Stimulated activated CD8-positive, alpha-beta memory T cell treated with anti-CD3 and anti-CD28 coated beads, Interleukin-12 subunit alpha, Interleukin-12 subunit beta, amount 100 ng/mL, for 4 hours (primary cell): ENCODE data around the gene TTC39C.

Experiments used
- DNase-seq: peaks from one replicate; pipeline ENCODE4 v3.0.0-alpha.2; 2020; ENCODE audit warnings: low read depth

The TTC39C gene

DNA sequence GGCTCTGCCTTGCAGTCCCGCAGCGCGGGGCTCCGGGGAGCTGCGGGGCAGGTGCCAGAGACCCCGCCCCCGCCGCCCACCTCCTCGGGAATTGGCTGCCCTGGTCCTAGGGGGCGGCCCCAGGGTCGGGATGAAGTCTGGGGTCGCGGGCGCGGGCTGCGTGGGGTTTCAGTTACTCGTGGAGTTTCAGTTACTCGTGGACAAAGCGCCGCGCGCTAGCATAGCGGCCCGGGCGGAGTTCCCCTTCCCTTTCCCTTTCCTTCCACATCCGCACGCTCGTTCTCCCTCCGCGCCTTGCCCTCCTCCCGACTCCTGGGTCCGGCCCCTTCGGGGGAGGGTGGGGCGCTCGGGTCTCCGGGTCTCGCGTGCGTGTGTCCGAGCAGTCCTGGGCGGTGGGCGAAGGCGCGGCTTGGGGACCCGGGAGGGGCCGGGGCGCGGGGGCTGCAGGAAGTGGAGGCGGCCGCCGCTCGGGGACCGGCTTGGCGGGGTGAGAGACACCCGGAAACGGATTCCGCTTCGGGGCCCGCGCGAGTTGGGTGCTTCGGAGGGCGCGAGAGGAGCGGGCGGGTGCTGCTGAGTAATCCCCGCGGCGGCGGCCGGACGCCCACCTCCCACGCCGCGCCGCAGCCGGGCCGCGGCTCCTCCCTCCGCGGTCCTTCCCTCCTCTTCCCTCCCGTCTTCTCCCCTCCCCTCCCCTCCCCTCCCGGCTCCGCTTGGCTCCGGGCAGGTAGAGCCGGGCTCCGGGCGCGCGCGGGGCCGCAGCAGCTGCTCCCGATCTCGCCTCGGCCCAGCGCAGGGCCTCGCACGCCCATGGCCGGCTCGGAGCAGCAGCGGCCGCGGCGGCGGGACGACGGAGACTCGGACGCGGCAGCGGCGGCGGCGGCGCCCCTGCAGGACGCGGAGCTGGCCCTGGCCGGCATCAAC lies at the start of gene TTC39C:
Gene TTC39C (plus strand): TSS at position 693 of the 924 bp plus-strand sequence. CDS start 118 bp downstream, at position 811.
- peak; percentile 82 for DNase-seq

DNA sequence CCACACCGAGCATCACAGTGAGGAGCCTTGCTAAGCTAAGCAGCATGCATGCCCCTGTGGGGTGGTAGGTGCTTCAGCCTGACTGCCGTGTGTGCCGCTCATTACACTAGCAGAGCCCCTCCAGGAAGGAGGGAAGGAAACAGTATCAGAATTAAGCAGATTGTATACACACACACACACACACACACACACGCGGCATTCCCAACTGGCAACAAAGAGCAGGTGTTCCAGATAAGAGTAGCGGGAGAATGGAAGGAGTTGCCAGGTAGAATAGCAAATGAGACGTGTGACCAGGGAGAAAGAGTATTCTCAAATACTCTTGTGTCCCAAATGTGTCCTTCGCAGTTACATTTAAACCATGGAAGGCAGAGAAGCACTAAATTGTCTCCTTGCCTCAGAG lies 47.6 kb upstream of the TTC39C start:
- no peak for DNase-seq

DNA sequence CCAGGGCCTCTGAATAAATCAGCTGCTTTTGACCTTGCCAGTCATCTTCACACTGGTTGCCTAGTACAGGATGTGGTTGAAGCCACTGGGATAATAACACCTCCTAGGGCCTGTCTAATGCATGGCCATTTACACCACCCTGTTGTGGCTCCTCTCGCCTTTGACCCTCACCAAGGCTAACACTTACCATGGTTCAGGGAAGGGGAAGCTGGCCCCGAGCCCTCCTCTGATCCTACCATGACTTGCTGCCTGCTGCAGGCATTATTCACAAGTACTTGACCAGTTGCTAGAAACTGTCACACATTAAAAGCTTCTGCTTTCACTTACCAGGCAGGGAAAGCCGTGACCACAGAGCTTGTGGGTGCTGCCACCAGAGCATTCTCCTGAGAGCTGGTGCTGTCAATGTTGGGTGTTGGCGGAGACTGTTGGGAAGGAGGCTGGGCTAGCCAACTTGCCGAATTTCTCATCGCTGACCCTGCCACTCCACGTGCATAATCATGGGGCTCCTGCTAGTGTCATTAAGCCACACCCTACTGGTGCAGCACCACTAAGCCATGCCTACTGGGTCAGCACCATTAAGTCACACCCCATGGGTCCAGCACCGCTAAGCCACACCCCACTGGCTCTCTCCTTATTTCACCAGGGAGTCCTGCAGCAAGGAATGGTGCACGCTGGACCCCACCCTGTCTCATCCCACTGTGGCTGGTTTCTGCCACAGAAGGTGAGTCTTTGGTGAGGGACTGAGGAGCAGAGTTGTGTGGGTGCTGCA lies 47.0 kb upstream of the TTC39C start:
- DNase-seq = no peak

DNA sequence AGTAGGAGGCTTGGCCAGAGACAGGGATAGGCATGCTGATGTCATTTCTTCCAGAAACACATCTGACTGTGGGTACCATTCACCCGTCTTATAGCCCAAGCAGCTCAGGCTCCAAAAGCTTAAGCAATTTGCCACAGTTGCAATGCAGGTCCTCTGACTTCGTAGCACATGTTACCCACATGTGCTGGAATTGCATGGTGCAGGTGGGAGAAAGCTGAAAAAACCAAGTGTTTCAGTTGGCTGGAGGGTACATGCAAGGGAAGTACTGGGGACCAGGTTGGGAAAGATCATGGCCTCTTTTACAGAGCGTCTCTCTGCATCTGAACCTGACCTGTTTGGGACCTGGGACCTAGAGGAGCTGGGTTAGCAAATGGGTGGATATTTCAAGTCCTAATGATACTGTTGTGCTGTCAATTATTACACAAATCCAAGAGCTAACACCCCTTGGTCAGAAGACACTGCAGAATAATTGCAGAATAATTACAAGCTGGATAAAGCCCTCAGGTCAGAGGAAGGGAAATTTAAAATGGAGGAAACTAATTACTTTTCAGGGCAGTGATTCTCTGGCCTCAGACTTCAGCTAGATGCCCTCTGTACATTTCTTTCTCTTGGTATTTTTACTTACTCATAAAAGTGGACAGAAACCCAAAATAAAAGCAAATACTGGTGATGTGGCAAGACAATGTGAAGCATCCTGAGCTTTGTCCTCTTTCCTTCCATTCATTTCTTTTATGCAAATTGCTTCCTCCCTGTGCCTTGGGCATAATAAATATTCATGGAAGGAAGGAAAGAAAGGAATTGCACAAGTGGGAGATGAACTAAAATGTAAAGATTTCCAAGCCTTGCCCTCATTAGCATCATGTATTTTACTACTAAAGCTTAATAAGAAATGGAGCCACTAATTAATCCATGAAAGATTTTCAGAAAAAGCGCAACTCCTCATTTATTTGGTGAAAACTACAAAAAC lies 45.6 kb upstream of the TTC39C start:
- DNase-seq = no peak

DNA sequence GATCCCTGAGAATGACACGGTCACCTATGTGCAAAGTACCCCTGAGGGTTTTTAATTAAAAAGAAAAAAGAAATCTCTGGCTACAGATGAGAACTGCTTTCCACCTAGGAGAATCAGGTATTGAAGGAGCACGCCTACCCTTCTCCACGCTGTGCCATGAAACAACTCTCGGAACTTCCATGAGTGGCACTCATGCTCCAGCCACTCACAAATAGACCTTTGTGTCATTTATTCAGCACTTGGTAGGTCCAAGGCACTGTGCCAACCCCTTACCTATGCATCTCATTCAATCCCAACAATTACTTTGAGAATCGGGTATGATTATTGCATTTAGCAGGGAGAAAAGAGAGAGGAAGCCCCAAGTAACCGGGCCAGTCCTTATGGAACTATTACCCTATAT lies 44.9 kb upstream of the TTC39C start:
- DNase-seq = no peak

DNA sequence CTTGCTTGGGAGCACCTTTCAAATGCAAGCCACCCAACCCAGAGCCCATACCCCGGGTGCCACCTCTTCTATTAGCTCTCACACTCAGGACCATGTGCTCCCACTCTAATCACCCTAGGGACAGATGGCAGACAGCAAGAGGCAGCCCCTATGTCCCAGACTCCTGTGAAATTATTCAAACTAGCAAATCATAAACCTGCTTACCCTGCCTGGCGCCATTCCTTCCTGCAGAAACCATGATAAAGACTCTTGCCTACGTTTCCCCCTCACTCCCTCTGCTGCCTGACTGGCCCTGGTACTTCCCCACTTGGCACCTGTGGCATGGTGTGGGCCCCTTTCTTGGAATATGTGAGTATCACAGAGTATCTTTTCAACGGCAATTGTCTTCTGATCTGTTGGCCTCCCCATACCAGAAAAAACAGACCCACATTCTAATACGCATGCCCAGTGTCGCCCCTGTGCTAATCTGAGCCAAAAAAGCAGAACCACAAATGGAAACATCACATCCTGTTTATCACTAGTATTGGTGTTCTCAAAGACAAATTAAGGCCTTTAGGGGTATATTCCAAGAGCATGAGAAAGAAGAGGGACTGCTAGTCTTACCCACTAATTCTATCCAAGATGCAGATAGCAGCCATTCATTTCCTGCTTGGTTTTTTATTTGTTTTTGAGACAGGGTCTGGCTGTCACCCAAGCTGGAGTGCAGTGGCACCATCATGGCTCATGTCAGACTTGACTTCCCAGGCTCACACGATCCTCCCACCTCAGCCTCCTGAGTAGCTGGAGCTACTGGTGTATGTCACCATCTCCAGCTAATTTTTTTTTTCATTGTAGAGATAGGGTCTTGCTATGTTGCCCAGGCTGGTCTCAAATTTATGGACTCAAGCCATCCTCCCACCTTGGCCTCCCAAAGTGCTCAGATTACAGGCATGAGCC lies 44.1 kb upstream of the TTC39C start:
- DNase-seq = peak; percentile 21

DNA sequence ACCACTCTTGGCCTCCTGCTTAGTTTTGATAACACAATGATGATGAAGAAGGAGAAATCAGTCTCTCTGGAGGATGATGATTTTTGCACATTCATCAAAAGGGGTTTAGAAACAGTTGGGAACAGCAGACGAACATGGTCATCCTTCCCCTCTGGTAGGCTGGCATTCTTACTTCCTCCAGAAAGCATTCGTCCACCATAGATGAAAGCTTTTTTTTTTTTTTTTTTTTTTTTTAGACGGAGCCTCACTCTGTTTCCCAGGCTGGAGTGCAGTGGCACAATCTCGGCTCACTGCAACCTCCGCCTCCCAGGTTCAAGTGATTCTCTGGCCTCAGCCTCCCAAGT lies 43.5 kb upstream of the TTC39C start:
- no peak for DNase-seq

DNA sequence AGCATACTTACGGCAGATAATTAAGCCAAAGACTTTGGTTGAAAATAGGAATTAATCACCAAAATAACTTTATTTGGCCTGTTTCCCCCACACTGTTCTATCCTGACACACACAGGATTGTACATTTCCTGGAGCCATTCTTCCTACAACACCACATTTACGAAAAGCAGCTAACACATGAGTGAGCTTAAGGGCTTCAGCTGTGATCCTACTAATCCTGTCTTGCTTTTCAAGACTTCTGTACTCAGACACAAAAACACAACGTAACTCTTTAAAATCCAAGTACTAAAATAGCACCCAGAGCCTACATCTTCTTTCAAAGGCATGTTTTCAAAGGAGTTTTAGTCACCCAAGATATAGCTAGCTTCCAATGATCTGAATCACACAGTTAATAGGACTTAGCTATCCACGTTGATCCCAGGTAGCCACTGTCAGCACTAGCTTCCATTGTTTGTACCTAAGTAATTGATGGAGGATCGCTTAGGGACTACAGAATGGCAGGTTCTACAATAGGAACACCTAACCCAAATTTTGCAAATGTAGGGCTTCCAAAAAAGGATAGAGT lies 42.8 kb upstream of the TTC39C start:
- no peak for DNase-seq

DNA sequence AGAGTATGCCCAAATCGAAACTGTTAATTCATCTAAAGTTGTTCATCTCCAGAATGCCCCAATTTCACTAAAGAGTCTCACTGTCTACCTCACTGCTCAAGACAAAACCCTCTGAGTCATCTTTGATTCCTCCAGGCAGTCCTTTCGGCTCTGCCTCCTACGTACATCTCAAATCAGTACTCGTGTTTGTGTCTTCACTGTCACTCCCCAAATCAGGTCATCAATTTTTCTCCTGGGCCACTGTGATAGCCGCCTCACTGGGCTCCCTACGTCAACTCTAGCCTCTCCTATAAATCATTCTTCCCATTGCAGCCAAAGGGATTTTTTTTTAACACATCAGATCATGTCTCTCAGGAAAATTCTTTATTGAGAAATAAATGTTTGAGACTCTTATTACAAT lies 42.1 kb upstream of the TTC39C start:
- DNase-seq = no peak

DNA sequence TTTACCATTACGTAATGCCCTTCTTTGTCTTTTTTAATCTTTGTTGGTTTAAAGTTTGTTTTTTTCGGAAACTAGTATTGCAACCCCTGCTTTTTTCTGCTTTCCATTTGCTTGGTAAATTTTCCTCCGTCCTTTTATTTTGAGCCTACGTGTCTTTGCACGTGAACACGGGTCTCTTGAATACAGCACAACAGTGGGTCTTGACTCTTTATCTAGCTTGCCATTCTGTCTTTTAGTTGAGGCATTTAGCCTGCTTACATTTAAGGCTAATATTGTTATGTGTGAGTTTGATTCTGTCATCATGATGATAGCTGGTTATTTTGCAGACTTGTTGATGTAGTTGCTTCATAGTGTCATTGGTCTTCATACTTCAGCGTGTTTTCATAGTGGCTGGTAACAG lies 37.5 kb upstream of the TTC39C start:
- DNase-seq = no peak

DNA sequence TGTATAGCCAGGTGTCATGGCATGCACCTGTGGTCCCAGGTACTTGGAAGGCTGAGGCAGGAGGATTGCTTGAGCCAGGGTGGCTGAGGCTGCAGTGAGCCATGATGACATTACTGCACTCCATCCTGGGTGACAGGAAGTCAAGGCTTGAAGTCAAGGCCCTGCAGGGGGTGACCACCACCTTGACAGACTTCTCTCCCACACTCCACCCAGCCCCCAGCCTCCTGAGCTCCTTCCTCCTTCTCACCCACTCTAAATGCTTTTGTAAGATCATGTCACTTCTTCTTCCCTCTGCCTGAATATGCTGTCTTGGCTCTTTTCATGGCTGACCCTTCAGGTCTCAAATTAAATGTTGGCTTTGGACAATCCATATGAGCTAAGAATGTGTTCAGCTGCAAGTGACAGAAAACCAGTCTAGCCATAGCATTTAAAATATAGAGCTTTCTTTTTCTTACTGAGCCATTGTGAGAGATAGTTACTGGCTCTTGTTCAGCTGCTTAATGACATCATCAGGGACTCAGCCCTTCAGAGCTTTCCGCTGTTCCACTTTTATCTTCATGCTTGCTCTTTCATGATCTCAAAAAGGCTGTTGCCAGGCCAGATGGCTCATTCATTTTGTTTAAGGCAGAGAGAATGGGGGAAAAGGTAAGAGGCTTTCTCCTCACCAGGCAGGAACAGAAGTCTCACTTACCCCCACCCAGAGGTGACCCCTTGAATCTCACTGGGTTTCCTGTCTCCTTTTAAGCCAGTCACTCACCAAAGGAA lies 36.7 kb upstream of the TTC39C start:
- no peak for DNase-seq

DNA sequence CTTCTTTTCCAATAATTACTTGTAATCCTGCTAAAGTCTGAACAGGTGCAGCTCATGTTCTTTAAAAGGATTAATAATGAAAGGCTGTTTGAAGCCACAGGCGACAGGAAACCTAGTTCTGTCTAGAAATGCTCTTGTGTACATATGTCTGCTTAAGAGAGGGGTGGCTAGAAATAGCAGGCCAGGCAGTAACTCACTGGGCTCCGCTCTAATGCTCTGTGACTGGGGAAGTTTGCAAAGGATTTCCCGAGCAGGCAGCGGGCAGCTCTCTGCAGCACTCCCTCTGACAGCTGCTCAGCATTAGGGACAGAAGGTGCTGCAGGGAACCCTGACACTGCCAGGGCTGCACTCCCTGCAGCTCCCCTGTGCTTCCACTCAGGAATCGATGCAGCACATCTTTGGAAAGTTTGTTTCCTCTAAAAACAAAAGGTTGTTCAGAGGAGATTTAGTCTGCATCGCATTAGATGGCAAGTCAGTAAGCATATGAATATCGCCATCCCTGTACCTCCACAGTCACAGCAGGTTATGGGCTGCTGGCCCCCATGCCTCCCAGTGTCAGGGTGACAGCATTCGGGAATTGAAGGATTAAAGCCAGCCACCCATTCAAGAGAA lies 33.1 kb upstream of the TTC39C start:
- DNase-seq = no peak

DNA sequence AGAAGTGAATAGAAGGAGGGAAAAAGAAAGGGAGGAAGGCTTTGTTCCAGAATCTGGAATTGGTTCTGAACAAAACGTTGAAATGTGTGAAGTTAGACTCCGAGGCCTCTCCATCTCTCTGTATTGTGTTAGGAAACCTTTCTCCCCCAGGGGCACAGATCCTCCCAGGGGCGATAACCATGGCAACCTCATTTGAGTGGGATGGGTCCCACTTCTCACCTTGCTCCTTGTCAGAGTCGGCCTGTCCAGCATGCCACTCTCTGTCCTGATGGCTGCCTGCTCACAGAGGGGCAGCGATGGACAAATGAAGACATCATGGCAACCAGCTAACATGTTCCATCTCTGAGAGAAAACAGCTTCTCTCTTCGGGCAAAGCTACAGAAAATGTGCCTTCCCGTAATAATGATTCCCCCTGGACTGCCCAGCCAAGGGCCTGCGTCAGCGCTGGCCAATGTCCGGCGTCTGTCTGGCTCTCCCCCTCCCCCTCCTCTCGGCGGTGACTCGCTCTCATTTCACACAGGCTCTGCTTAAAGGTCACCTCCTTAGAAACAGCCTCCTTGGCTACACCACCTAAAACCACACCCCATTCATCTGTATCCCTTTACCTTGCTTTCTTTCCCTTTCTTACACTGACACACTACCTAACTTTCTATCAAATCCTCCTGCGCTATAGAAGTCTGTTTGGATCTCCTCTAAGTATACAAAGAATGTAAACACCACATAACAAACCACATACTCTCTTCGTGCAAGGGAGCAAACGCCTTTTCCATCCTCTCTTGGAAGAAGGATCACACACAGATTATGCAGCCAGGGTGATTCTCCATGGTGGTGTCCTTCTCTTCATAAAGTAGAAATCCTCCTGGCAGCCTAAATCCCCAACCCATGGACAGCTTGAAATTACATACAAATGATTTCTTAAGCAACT lies 32.1 kb upstream of the TTC39C start:
- DNase-seq = no peak

DNA sequence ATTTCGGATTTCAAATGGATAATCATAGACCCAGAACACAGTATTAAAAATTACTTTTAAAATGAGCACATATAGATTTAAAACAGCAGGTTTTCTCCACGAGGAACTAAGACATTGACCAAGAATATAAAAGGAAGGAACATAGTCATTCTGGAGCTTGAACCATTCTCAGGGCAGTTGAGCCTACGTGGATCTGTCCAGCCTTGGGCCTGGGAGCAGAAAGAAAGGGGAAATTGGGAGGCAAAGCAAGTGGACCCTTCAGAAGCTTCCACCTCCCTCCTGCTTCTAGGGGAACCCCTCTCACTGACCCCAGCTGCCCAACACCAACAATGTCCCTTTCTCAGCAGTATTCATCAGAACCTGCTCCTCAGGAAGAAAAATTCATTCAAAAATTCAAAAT lies 31.4 kb upstream of the TTC39C start:
- no peak for DNase-seq

DNA sequence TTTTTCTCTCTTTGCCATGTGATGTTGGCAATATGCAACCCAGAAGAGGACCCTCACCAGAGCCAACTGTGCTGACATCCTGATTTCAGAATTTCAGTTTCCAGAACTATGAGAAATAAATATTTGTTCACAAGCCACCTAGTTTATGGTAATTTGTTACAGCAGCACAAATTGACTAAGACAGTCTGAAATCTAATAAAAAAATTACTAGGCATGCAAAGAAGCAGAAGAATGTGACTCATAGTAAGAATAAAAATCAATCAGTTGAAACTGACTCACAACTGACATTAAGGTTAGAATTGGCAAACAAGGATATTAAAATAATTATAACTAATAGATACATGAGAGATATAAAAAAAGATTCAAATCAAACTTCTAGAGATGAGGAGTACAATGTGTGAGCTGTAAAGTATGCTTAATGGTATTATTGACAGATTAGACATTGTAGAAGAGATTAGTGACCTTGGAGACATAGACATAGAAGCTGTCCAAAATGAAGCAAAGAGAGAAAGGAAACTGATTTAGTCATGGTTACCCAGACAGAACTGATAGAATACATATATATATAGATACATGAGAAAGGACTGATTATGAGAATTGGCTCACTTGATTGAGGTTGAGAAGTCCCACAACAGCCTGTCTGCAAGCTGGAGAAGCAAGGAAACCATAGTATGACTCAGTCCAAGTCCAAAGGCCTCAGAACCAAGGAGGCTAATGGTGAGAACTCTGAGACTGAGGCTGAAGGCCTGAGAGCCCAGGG lies 27.8 kb upstream of the TTC39C start:
- DNase-seq = no peak

DNA sequence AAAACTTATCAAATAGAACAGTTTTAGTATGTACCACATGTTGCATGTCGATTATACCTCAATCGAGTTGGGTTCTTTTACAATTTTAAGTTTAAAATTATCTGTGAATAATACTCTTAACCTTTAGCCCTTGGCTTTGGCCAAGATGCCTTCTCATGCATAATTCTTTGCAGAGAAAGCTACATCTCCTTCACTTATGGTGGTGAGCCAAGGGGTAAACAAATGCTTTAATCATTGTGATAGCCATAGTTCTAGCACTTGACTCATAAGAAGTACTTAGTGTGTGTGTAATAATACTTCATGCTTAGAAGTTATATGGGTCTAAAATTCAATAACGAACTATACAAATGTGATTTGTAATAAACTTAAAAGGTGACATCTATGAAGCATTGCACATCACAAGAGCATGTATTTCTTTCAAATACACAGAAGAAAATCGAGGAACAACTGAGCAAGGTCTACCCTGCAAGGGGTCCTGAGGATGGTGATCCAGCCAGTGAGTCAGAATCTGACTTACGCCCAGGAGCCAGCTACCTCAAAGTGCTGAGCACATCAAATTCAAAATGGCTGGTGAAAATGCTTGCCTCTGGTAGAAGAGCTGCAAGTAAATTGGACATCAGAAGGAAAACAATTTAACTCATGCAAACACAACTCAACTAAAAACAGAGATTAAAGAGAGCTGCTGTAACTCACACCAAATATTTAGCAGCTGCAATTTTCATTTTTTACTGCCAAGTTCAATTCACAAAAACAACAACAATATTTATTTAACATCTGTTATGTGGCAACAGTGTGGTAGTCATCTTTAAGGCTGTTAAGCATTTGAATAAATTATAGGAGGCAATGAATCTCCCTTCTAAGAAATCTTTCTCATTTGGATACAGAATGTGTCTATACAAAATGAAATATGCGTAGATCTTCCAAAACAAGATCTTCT lies 23.8 kb upstream of the TTC39C start:
- DNase-seq = no peak
